AG04450 (cell line): ENCODE data around the gene THRB. TPM values are rescaled to one million over a fixed set of nuclear protein-coding genes. Genes with fewer than 3 reads are reported as not detected.

Source experiments
- CTCF ChIA-PET: fragments of 300-600, 350-600 bp; formaldehyde crosslinking; extraction: SDS; loops from one replicate; lab custom pipeline; 2022; ENCODE audit warnings: antibody characterized with exemption, inconsistent platforms; lab: Charles Lee
- POLR2A ChIA-PET: fragments of 350-600 bp; formaldehyde crosslinking; extraction: SDS; loops from one replicate; lab custom pipeline; 2021; ENCODE audit warnings: antibody characterized with exemption, inconsistent platforms; lab: Yijun Ruan, JAX
- DNase-seq: peaks from one replicate; pipeline ENCODE4 v3.0.0-alpha.2; 2011; ENCODE audit warnings: low read depth, low spot score
- H3K27ac ChIP-seq: one replicate; pipeline ENCODE4 v1.5.1; 2012; ENCODE audit warnings: low read depth, low read length, control low read depth
- H3K27me3 ChIP-seq: one replicate; pipeline ENCODE4 v1.6.0; 2012; ENCODE audit warnings: low read length; ENCODE audit not compliant: control insufficient read depth, insufficient read depth
- H3K4me3 ChIP-seq: 2 replicates; pipeline ENCODE4 v1.5.1; 2011; ENCODE audit warnings: mild to moderate bottlenecking, low read depth, low read length, control low read depth
- H3K9me3 ChIP-seq: 2 replicates; pipeline ENCODE4 v1.5.1; 2012; ENCODE audit warnings: low read length; ENCODE audit not compliant: control insufficient read depth, insufficient read depth
- CTCF ChIP-seq: IDR thresholded peaks from 2 replicates; pipeline ENCODE4 v1.5.1; 2011; ENCODE audit warnings: low read depth, low read length, control low read depth, inconsistent platforms
- polyA plus RNA-seq: library from polyadenylated mRNA; depleted of rRNA; stranded (reverse); fragments of >200 nt; gene quantifications from 2 replicates; pipeline ENCODE4 v1.2.3, GENCODE V29; 2011

Gene THRB
- polyA plus RNA-seq, 1 experiment: 0.02 TPM

DNA sequence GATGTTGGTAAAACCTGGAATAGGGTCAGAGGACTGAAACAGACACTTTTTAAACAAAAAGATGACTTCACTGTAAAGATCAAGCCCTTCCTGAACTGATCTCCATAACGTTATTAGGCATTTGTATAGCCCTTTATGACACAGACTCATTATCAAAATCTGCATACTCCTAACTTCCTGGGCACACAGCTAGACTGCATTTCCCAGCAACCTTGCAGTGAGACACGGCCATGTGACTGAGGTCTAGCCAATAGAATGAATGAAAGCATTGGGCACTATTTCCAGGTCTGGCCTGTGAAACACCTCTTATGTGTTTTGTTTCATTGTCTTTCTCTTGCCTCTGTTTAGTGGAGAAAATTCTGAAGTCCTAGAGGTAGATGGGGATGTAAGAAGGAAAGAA is 279.1 kb downstream of the THRB start:
- peaks cover 5% of the 10 kb centered on the region for H3K27me3 ChIP-seq
- no peaks in the 10 kb centered on the region for H3K9me3 ChIP-seq
- no peak for TF ChIP-seq CTCF
- DNase-seq: no peak
- H3K4me3 ChIP-seq: no peak overlapping the region
- POLR2A ChIA-PET: no interaction called here
- no peak overlapping the region for H3K27ac ChIP-seq
- CTCF ChIA-PET: no interaction called here

GRCh38 chr3:24211381-24211780 is 283.3 kb downstream of the THRB start:
- H3K4me3 ChIP-seq: no peak overlapping the region
- TF ChIP-seq CTCF: no peak
- no peak for DNase-seq
- peaks cover 5% of the 10 kb centered on the region for H3K27me3 ChIP-seq
- no peak overlapping the region for H3K27ac ChIP-seq
- H3K9me3 ChIP-seq: no peaks in the 10 kb centered on the region
- ChIA-PET POLR2A (no interaction called here), CTCF (interaction anchor here (2.6 kb wide), 1 partner anchor 26 kb away, joined by 19 read pairs; no protein-coding TSS in a partner anchor)

DNA sequence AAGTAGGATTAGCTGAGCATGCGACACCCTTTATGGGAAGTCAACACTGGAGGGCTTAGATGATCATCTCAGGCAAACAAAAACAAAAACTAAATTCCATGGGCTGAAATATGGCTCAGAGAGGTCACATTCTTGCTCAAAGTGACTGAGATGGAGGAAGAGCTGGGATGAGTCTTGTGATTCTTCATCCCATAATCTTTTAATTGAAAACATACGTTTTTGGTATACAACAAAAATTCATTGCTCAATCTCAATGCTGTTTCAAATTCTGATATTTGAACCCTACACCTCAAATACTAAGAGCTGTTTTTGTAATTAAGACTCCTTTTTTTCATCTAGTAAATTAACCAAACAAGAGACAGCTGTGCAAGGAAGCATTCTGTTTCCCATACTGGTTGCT is 292.6 kb downstream of the THRB start:
- Histone ChIP-seq H3K4me3 (no peak overlapping the region), H3K9me3 (no peaks in the 10 kb centered on the region), H3K27ac (no peak overlapping the region), H3K27me3 (no peaks in the 10 kb centered on the region)
- CTCF ChIA-PET: no interaction called here
- POLR2A ChIA-PET: no interaction called here
- TF ChIP-seq CTCF: no peak
- DNase-seq: no peak

GRCh38 chr3:24201301-24201700 is 293.3 kb downstream of the THRB start:
- TF ChIP-seq CTCF: no peak
- CTCF ChIA-PET: no interaction called here
- no peaks in the 10 kb centered on the region for H3K9me3 ChIP-seq
- no peak for DNase-seq
- no peaks in the 10 kb centered on the region for H3K27me3 ChIP-seq
- no peak overlapping the region for H3K4me3 ChIP-seq
- POLR2A ChIA-PET: no interaction called here
- H3K27ac ChIP-seq: no peak overlapping the region

DNA sequence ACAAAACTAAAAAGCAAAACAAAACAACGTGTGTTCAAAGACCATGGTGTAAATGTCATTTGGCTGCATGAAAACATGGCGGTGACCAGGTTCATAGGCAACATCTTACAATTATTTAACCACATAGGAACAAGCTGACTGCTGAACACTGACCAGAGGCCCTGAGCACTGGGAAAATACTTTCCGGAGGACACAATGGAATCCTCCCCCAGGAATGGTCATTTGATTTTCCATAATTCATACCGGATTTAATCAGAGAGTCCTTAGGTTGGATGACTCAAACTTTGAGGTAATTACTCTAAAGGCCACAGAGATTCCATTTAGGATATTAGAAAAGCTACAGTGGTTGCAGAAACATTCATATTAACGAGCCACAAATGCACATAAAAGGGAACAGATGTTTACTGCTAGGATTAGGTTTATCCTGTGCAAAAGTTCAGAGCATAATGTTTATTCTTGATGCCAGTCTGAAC is 294.8 kb downstream of the THRB start:
- ChIA-PET CTCF (interaction anchor here (0.6 kb wide), 1 partner anchor 64 kb away, joined by 3 read pairs; no protein-coding TSS in a partner anchor), POLR2A (no interaction called here)
- no peak for TF ChIP-seq CTCF
- no peaks in the 10 kb centered on the region for H3K9me3 ChIP-seq
- no peaks in the 10 kb centered on the region for H3K27me3 ChIP-seq
- DNase-seq: no peak
- H3K4me3 ChIP-seq: no peak overlapping the region
- no peak overlapping the region for H3K27ac ChIP-seq
